ENCODE measurements around the gene RBM4.

GRCh38 chr11:66676282-66676919, 37.9 kb downstream of the RBM4 start:
- TF ChIP-seq CTCF (IDR thresholded peaks at IDR 0.05) (no peak), POLR2A (IDR thresholded peaks at IDR 0.05) (no peak)
